WTC11 (cell line): ENCODE data around the gene XIRP2. TPM values are rescaled to one million over a fixed set of nuclear protein-coding genes. Genes with fewer than 3 reads are reported as not detected.

ENCODE experiments used
- ATAC-seq: fragments of 200-7000 bp; cut with Tn5 transposase; 2 replicates; pipeline ENCODE4 v1.10.0; 2021; ENCODE audit warnings: mild to moderate bottlenecking, moderate library complexity
- CTCF ChIA-PET: fragments of 300-600 bp; sonication (Branson Sonifier 250); formaldehyde crosslinking; loops from one replicate; lab custom pipeline; 2021; ENCODE audit warnings: antibody characterized with exemption; lab: Charles Lee
- POLR2A ChIA-PET: fragments of 350-600 bp; sonication (Branson Sonifier 250); formaldehyde crosslinking; loops from one replicate; lab custom pipeline; 2021; ENCODE audit warnings: antibody characterized with exemption; lab: Charles Lee
- DNase-seq: peaks from one replicate; pipeline ENCODE4 v3.0.0; 2021; ENCODE audit warnings: low spot score
- H3K27ac Mint-ChIP-seq: 2 replicates; pipeline ENCODE4 v1.8.0; 2021; ENCODE audit warnings: mixed read lengths
- H3K27me3 Mint-ChIP-seq: 2 replicates; pipeline ENCODE4 v1.8.0; 2021; ENCODE audit warnings: low read depth, mild to moderate bottlenecking, moderate library complexity, mixed read lengths
- H3K36me3 Mint-ChIP-seq: 2 replicates; pipeline ENCODE4 v1.8.0; 2021; ENCODE audit warnings: mixed read lengths
- H3K4me1 Mint-ChIP-seq: 2 replicates; pipeline ENCODE4 v1.8.0; 2022; ENCODE audit warnings: mixed read lengths
- H3K4me3 Mint-ChIP-seq: 2 replicates; pipeline ENCODE4 v1.8.0; 2021; ENCODE audit warnings: mild to moderate bottlenecking, moderate library complexity, mixed read lengths
- H3K9me3 Mint-ChIP-seq: 2 replicates; pipeline ENCODE4 v1.8.0; 2021; ENCODE audit warnings: mixed read lengths
- ATF2 ChIP-seq: sonication (generic); formaldehyde crosslinking; IDR thresholded peaks from 2 replicates; pipeline ENCODE4 v1.8.1; 2022; ENCODE audit warnings: low read depth, missing genetic modification reagents, borderline replicate concordance
- ATF3 ChIP-seq: sonication (generic); formaldehyde crosslinking; conservative IDR thresholded peaks from 2 replicates; pipeline ENCODE4 v1.8.1; 2022; ENCODE audit warnings: mild to moderate bottlenecking, missing genetic modification reagents
- ESRRA ChIP-seq: sonication (generic); formaldehyde crosslinking; IDR thresholded peaks from 2 replicates; pipeline ENCODE4 v1.8.1; 2022; ENCODE audit warnings: mild to moderate bottlenecking, missing genetic modification reagents, borderline replicate concordance
- ETV6 ChIP-seq: sonication (generic); formaldehyde crosslinking; IDR thresholded peaks from 2 replicates; pipeline ENCODE4 v1.8.1; 2022; ENCODE audit warnings: mild to moderate bottlenecking, missing genetic modification reagents
- FOXJ3 ChIP-seq: sonication (generic); formaldehyde crosslinking; IDR thresholded peaks from 2 replicates; pipeline ENCODE4 v1.9.0; 2021; ENCODE audit warnings: missing genetic modification reagents, mild to moderate bottlenecking, borderline replicate concordance
- FOXP1 ChIP-seq: sonication (generic); formaldehyde crosslinking; IDR thresholded peaks from 2 replicates; pipeline ENCODE4 v1.8.0; 2022; ENCODE audit warnings: missing genetic modification reagents, mild to moderate bottlenecking, moderate library complexity, borderline replicate concordance
- GRHL2 ChIP-seq: fragments of 250-450 bp; sonication (Bioruptor Pico); IDR thresholded peaks from 2 replicates; pipeline ENCODE4 v1.8.0; 2022; ENCODE audit warnings: mild to moderate bottlenecking, moderate library complexity; ENCODE audit not compliant: insufficient replicate concordance, severe bottlenecking
- GTF2I ChIP-seq: fragments of 250-450 bp; sonication (Bioruptor Pico); conservative IDR thresholded peaks from 2 replicates; pipeline ENCODE4 v1.4.0; 2021; ENCODE audit warnings: mild to moderate bottlenecking
- IRF2 ChIP-seq: sonication (generic); formaldehyde crosslinking; IDR thresholded peaks from 2 replicates; pipeline ENCODE4 v1.8.0; 2022; ENCODE audit warnings: low read depth, missing genetic modification reagents, borderline replicate concordance
- MXD4 ChIP-seq: fragments of 250-450 bp; sonication (Bioruptor Pico); IDR thresholded peaks from 2 replicates; pipeline ENCODE4 v1.8.0; 2021; ENCODE audit warnings: mild to moderate bottlenecking, moderate library complexity, borderline replicate concordance
- MYBL2 ChIP-seq: sonication (generic); formaldehyde crosslinking; IDR thresholded peaks from 2 replicates; pipeline ENCODE4 v1.8.1; 2023; ENCODE audit warnings: mild to moderate bottlenecking, moderate library complexity, missing genetic modification reagents
- NR3C1 ChIP-seq: sonication (generic); formaldehyde crosslinking; conservative IDR thresholded peaks from 2 replicates; pipeline ENCODE4 v1.8.1; 2023; ENCODE audit warnings: low read depth, mild to moderate bottlenecking, missing genetic modification reagents
- SMAD3 ChIP-seq: sonication (generic); formaldehyde crosslinking; IDR thresholded peaks from 2 replicates; pipeline ENCODE4 v1.8.0; 2022; ENCODE audit warnings: missing genetic modification reagents, mild to moderate bottlenecking, borderline replicate concordance
- SMAD4 ChIP-seq: sonication (generic); formaldehyde crosslinking; IDR thresholded peaks from 2 replicates; pipeline ENCODE4 v1.8.0; 2022; ENCODE audit warnings: mild to moderate bottlenecking, missing genetic modification reagents
- TCF7 ChIP-seq: sonication (generic); formaldehyde crosslinking; IDR thresholded peaks from 2 replicates; pipeline ENCODE4 v1.8.0; 2022; ENCODE audit warnings: mild to moderate bottlenecking, low read depth, missing genetic modification reagents, moderate library complexity
- ZNF317 ChIP-seq: sonication (generic); formaldehyde crosslinking; IDR thresholded peaks from 2 replicates; pipeline ENCODE4 v1.8.1; 2023; ENCODE audit warnings: low read depth, mild to moderate bottlenecking, moderate library complexity, missing genetic modification reagents, borderline replicate concordance
- ZNF425 ChIP-seq: fragments of 250-450 bp; sonication (Bioruptor Pico); conservative IDR thresholded peaks from 2 replicates; pipeline ENCODE4 v1.9.0; 2021; ENCODE audit warnings: mild to moderate bottlenecking
- total RNA-seq: library from RNA; stranded (reverse); gene quantifications from 3 replicates; pipeline ENCODE4 v1.2.3, GENCODE V29; 2021
- TF ChIP-seq, protein P1 (sequence below): fragments of 250-450 bp; sonication (Bioruptor Pico); IDR thresholded peaks from 2 replicates; pipeline ENCODE4 v1.9.0; 2021; ENCODE audit warnings: mild to moderate bottlenecking
- TF ChIP-seq, protein P2 (sequence below): sonication (generic); formaldehyde crosslinking; IDR thresholded peaks from 2 replicates; pipeline ENCODE4 v1.8.0; 2022; ENCODE audit warnings: missing genetic modification reagents
- TF ChIP-seq, protein P3 (sequence below): sonication (generic); formaldehyde crosslinking; IDR thresholded peaks from 2 replicates; pipeline ENCODE4 v1.8.1; 2022; ENCODE audit warnings: missing genetic modification reagents, borderline replicate concordance
- TF ChIP-seq, protein P4 (sequence below): sonication (generic); formaldehyde crosslinking; conservative IDR thresholded peaks from 2 replicates; pipeline ENCODE4 v1.8.1; 2023; ENCODE audit warnings: mild to moderate bottlenecking, low read depth, missing genetic modification reagents, moderate library complexity

XIRP2 gene
- total RNA-seq, 1 experiment from 2014 or later, result 0.87 TPM

DNA sequence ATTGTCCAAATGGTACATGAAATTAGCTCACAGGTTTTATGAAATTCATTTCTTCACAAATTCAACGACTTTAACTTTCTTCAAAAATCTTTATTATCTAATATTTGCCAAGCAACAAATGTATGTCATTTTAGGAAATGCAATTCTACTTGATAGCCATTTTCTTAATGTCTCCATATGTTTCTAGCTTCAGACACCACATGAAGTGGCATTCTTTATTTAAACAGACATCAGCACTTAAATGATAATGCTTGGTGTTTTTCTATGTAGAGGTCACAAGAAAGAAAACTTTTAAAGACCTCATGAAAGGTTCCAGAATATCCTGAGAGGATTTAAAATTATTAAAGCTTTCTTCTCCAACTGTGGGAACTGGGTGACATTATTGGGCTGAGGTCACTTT is 44.2 kb upstream of the XIRP2 start:
- peaks cover 19% of the 10 kb centered on the region for H3K9me3 Mint-ChIP-seq
- peaks cover 16% of the 10 kb centered on the region for H3K36me3 Mint-ChIP-seq
- no peaks in the 10 kb centered on the region for H3K27me3 Mint-ChIP-seq
- ChIA-PET POLR2A (no interaction called here), CTCF (no interaction called here)
- no peak overlapping the region for H3K27ac Mint-ChIP-seq
- DNase-seq, result no peak
- H3K4me3 Mint-ChIP-seq, result no peak overlapping the region
- TF ChIP-seq MYBL2 (CRISPR knock-in tag) (no peak), IRF2 (CRISPR knock-in tag) (no peak), ZNF317 (CRISPR knock-in tag) (no peak), GTF2I (no peak), FOXP1 (no peak)
- TF ChIP-seq, protein P1, sequence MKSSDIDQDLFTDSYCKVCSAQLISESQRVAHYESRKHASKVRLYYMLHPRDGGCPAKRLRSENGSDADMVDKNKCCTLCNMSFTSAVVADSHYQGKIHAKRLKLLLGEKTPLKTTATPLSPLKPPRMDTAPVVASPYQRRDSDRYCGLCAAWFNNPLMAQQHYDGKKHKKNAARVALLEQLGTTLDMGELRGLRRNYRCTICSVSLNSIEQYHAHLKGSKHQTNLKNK, result no peak
- TF ChIP-seq, protein P2, sequence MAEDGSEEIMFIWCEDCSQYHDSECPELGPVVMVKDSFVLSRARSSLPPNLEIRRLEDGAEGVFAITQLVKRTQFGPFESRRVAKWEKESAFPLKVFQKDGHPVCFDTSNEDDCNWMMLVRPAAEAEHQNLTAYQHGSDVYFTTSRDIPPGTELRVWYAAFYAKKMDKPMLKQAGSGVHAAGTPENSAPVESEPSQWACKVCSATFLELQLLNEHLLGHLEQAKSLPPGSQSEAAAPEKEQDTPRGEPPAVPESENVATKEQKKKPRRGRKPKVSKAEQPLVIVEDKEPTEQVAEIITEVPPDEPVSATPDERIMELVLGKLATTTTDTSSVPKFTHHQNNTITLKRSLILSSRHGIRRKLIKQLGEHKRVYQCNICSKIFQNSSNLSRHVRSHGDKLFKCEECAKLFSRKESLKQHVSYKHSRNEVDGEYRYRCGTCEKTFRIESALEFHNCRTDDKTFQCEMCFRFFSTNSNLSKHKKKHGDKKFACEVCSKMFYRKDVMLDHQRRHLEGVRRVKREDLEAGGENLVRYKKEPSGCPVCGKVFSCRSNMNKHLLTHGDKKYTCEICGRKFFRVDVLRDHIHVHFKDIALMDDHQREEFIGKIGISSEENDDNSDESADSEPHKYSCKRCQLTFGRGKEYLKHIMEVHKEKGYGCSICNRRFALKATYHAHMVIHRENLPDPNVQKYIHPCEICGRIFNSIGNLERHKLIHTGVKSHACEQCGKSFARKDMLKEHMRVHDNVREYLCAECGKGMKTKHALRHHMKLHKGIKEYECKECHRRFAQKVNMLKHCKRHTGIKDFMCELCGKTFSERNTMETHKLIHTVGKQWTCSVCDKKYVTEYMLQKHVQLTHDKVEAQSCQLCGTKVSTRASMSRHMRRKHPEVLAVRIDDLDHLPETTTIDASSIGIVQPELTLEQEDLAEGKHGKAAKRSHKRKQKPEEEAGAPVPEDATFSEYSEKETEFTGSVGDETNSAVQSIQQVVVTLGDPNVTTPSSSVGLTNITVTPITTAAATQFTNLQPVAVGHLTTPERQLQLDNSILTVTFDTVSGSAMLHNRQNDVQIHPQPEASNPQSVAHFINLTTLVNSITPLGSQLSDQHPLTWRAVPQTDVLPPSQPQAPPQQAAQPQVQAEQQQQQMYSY (CRISPR knock-in tag), result no peak
- TF ChIP-seq, protein P3, sequence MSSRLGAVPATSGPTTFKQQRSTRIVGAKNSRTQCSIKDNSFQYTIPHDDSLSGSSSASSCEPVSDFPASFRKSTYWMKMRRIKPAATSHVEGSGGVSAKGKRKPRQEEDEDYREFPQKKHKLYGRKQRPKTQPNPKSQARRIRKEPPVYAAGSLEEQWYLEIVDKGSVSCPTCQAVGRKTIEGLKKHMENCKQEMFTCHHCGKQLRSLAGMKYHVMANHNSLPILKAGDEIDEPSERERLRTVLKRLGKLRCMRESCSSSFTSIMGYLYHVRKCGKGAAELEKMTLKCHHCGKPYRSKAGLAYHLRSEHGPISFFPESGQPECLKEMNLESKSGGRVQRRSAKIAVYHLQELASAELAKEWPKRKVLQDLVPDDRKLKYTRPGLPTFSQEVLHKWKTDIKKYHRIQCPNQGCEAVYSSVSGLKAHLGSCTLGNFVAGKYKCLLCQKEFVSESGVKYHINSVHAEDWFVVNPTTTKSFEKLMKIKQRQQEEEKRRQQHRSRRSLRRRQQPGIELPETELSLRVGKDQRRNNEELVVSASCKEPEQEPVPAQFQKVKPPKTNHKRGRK (CRISPR knock-in tag), result no peak
- TF ChIP-seq, all 79 proteins: peak for 0
- no peak for ATAC-seq
- H3K4me1 Mint-ChIP-seq, result peaks cover 17% of the 10 kb centered on the region

DNA sequence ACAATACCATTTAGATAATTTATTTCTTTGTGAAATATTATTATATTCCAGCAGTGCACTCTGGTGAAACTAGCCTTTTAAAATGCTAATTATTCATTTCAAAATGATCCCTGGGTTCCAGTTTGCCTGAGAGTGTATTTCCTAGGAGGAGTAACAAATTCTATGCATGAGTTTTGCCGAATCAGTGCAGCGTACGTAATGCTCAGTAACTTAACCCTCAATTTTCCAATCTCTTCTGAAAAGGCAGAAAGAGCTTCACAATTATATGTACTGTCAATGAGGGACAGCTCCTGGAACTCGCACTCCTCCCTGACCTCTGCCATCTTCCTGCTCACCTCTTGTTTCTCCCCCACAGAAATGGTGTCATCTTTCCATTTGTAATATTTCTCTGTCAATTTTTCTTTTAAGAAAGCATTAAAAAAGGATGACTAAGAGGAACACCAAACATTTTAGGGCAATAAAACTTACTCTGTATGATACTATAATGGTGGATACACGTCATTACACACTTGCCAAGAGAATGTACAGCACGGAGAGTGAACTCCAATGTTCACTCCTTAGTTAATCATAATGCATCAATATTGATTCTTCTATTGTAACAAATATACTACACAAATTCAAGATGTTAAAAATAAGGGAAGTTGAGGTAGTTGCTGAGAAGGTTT is 25.7 kb upstream of the XIRP2 start:
- Mint-ChIP-seq H3K4me3 (no peak overlapping the region), H3K9me3 (no peaks in the 10 kb centered on the region), H3K4me1 (no peaks in the 10 kb centered on the region), H3K27me3 (no peaks in the 10 kb centered on the region), H3K27ac (no peak overlapping the region), H3K36me3 (no peaks in the 10 kb centered on the region)
- POLR2A ChIA-PET, result no interaction called here
- DNase-seq (no peak), ATAC-seq (no peak)
- CTCF ChIA-PET, result no interaction called here
- no peak for TF ChIP-seq ESRRA (CRISPR knock-in tag)
- no peak for TF ChIP-seq ATF2 (CRISPR knock-in tag)
- no peak for TF ChIP-seq TCF7
- no peak for TF ChIP-seq MXD4 (CRISPR knock-in tag)
- no peak for TF ChIP-seq NR3C1 (CRISPR knock-in tag)
- TF ChIP-seq ATF3 (CRISPR knock-in tag), result no peak
- TF ChIP-seq GRHL2 (CRISPR knock-in tag), result no peak
- TF ChIP-seq FOXJ3 (CRISPR knock-in tag), result no peak
- TF ChIP-seq, protein P4, sequence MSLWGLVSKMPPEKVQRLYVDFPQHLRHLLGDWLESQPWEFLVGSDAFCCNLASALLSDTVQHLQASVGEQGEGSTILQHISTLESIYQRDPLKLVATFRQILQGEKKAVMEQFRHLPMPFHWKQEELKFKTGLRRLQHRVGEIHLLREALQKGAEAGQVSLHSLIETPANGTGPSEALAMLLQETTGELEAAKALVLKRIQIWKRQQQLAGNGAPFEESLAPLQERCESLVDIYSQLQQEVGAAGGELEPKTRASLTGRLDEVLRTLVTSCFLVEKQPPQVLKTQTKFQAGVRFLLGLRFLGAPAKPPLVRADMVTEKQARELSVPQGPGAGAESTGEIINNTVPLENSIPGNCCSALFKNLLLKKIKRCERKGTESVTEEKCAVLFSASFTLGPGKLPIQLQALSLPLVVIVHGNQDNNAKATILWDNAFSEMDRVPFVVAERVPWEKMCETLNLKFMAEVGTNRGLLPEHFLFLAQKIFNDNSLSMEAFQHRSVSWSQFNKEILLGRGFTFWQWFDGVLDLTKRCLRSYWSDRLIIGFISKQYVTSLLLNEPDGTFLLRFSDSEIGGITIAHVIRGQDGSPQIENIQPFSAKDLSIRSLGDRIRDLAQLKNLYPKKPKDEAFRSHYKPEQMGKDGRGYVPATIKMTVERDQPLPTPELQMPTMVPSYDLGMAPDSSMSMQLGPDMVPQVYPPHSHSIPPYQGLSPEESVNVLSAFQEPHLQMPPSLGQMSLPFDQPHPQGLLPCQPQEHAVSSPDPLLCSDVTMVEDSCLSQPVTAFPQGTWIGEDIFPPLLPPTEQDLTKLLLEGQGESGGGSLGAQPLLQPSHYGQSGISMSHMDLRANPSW, result no peak
- no peak for TF ChIP-seq SMAD4
- no peak for TF ChIP-seq SMAD3 (CRISPR knock-in tag)
- TF ChIP-seq ETV6 (CRISPR knock-in tag), result no peak
- no peak for TF ChIP-seq ZNF425 (CRISPR knock-in tag)
